HG03196 (cell line): ENCODE measurements around the gene ZSCAN10.

Experiments
- ATAC-seq: cut with Tn5 transposase; IDR thresholded peaks from one replicate; pipeline ENCODE4 v1.9.1; 2021; ENCODE audit not compliant: unreplicated experiment

Gene ZSCAN10

DNA sequence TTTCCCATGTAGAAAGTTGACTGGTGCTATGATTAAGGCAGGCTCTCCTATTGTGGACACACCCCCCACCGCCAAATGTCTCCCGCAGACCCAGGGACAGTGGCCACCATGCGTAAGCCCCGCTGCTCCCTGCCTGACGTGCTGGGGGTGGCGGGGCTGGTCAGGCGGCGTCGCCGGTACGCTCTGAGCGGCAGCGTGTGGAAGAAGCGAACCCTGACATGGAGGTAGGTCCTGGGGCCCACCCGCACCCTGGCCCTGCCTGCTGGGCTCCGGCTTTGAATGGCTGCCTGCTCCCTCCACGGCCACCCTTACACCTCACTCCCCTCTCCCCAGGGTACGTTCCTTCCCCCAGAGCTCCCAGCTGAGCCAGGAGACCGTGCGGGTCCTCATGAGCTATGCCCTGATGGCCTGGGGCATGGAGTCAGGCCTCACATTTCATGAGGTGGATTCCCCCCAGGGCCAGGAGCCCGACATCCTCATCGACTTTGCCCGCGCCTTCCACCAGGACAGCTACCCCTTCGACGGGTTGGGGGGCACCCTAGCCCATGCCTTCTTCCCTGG lies 49.1 kb downstream of the ZSCAN10 start:
- ATAC-seq, result no peak

DNA sequence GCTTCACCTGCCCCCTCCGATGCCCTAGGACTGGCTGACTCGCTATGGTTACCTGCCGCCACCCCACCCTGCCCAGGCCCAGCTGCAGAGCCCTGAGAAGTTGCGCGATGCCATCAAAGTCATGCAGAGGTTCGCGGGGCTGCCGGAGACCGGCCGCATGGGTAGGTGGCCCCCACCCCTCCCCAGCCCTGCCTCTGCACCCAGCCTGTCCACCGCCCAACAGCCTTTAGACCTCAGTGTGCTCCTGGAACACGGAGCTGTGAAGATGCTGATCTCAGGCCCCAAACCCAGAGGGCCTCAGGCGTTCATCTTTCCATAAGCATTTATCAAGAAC lies 51.7 kb downstream of the ZSCAN10 start:
- no peak for ATAC-seq

- no peak for ATAC-seq
Measured at GRCh38 chr16:3046641-3047386, 52.3 kb downstream of the ZSCAN10 start.

DNA sequence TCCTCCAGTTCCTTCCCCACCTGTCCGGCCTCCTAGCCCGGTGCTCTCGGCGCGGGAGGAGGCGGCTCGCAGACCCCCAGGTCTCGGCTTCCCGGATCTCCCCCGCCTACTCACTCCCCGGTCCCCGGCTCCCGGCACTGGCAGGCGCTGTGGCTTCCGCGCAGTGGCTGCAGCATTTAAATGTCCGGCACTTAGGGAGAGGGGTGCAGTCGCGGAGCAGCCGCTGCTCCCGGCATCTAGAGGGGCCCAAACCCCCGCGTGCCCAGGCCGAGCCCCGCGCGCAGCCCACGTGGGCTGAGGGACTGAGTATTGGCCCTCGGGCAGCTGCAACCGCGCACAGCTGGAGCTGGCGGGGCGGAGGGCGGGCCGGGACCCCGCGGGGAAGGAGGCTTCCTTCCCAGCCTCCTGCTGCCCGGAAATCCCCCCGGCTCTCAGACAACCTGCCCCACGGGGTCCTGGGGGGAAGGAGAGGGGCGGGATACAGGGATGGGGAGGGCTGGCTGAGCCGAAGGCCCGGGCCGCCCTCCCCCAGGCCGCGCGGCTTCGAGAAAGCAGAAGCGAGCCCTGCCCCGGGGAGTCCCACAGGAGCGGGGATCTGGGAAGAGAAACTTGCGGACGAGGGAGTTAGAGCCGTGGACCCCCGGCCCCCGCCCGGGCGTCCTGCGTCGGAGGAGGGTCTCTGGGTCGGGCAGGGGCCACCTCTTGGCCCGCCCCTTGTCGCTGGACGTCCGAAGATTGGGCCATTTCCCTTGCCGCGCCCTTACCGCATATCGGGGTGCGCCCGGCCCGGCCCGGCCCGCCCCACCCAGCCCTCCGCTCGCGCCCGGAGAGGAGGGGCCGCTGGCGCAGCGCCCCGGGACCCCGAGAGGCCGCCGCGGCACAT lies 53.1 kb downstream of the ZSCAN10 start, which contains the start of gene MMP25:
Gene MMP25, plus strand, starts transcription at position 804 of the 883 bp plus-strand sequence. CDS start 357 bp downstream, outside the sequence.
- ATAC-seq, result no peak

DNA sequence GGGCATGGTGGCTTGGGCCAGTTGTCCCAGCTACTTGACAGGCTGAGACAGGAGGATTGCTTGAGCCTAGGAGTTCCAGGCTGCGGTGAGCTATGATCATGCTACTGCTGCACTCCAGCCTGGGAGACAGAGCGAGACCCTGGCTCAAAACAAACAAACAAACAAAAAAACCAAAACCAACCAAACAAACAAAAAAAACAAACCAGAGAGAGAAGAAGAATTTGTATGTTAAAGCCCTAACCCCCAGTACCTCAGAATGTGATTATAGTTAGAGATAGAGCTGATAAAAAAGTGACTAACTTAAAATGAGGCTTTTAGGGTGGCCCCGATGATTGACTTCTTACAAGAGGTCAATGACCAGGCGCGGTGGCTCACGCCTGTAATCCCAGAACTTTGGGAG lies 54.4 kb downstream of the ZSCAN10 start:
- ATAC-seq, result no peak

- no peak for ATAC-seq
Measured at GRCh38 chr16:3042376-3042775, 56.7 kb downstream of the ZSCAN10 start.

DNA sequence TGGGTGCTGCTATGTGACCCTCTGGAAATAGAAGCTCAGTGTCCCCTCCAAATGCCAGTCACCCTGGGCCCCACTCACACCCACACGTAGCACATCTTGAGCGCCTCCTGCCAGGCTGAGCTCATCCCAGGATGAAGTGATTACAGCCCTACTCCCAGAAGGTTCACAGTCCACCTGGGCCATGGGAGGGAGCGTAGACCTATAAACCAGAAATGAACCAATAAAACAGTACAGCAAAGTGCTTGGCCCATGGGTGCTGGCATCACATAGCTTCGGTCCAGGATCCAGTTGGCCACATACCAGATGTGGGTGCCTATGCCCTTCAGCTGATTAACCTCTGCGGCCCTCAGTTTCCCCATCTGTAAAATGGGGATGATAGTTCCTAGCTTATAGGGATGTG lies 60.2 kb downstream of the ZSCAN10 start:
- no peak for ATAC-seq
